C4-2B (cell line): Measurements from ENCODE around the gene TOR1B.

ENCODE experiments used
- H3K27ac ChIP-seq: fragments of 450-650 bp; 2 replicates; pipeline ENCODE4 v1.5.1; 2017
- CTCF ChIP-seq: fragments of 450-650 bp; conservative IDR thresholded peaks from 2 replicates; pipeline ENCODE4 v1.5.1; 2017; ENCODE audit warnings: mild to moderate bottlenecking
- ZFX ChIP-seq: fragments of 450-650 bp; IDR thresholded peaks from 2 replicates; pipeline ENCODE4 v1.6.1; 2017

Gene TOR1B

DNA sequence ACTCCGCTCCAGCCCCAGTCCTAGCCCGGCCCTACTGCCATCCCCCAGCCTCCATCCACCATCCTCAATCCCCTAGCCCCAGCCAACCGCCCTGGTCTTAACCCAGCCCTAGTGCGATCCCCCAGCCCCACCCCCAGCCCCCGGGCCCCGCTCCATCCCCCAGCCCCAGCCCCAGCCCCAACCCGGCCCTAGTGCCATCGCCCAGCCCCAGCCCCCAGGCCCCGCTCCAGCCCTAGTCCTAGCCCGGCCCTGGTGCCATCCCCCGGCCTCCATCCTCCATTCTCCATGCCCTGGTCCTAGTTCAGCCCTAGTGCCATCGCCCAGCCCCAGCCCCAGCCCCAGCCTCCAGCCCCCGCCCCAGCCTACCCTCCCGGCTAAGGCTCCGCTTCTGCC, 20.6 kb downstream of the TOR1B start:
- no peak for TF ChIP-seq ZFX
- TF ChIP-seq CTCF: no peak
- H3K27ac ChIP-seq: peak overlapping the region; percentile 75

- peak within 1 kb of the TSS; percentile 75 for H3K27ac ChIP-seq
These were observed 21.1 kb downstream of the TOR1B start, which contains the start of gene TOR1A for GRCh38 chr9:129823935-129824601. TOR1A (minus strand) TSS chr9:129824136; CDS start chr9:129824085, 51 bp downstream.

GRCh38 chr9:129826344-129826743, 23.4 kb downstream of the TOR1B start:
- TF ChIP-seq CTCF (no peak), ZFX (no peak)
- no peak overlapping the region for H3K27ac ChIP-seq

More at GRCh38 chr9:129823935-129824601, 21.1 kb downstream of the TOR1B start, which contains the start of gene TOR1A:
- peak; percentile 81; the same call in 1 of the 2 replicates for TF ChIP-seq ZFX
- no peak for TF ChIP-seq CTCF

DNA sequence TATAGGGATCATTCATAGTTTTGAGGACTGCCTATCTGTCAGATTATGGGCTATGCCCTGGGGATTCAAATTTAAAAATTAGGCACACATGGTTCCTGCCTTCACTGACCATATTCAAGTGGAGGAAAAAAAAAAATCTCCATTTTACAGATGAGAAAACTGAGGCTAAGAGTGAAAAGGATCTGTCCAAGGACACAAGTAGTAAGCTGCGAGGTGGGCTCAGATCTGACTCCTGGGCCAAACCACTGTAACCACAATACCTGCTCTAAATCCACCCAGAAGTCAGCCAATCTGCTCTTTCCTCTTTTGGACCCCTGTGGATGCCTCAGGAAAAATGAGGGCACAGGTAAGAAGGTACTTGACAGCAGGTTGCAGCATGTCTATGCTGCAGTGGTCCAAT, 23.8 kb downstream of the TOR1B start:
- no peak overlapping the region for H3K27ac ChIP-seq
- TF ChIP-seq ZFX: no peak
- TF ChIP-seq CTCF: no peak

DNA sequence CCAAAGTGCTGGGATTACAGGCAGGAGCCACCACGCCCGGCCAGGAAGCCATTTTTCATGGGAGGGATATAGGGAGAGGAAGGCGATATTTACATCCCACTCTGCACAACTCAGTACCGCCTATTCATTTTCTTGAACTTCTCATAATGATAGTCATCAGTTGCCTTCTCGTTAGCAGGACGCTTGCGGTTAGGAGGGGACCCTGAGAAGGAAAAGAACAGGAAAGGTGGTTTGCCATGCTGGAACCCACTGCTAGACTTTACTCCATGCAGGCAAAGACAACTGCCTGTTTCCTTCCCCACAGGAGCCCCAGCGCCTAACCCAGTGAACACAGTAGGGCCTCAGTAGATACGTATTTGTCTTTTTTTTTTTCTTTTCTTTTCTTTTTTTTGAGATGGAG, 25.1 kb downstream of the TOR1B start:
- H3K27ac ChIP-seq: no peak overlapping the region
- TF ChIP-seq ZFX (no peak), CTCF (no peak)

DNA sequence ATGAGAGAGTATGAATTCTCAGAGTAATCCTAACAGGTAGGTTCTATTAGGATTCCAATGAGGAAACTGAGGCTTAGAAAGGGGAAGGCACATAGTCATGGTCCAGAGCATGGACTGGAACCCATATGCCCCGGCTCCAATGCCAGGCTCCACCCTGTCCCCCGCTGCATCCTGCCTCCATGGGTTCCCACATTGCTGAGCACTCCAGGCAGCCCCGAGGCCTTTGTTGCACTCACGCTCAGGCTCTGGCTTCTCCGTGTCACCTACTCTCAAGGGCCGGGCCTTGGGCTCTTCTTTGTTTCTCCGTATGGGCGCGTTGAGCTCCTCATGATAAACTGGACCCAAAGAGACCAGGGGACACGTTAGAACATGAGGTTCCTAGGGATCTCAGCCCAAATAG, 26.0 kb downstream of the TOR1B start:
- no peak overlapping the region for H3K27ac ChIP-seq

More for the DNA sequence above, 26.0 kb downstream of the TOR1B start:
- TF ChIP-seq CTCF (no peak), ZFX (no peak)
